SK-N-SH treated with all-trans-retinoic acid at 6 μM for 48 hours (cell line): ENCODE data around the gene NEBL.

ENCODE experiments used
- ATAC-seq: fragments of 200-7000 bp; cut with Tn5 transposase; 3 replicates; pipeline ENCODE4 v1.9.1; 2020; ENCODE audit warnings: mild to moderate bottlenecking, moderate library complexity
- ARNTL ChIP-seq: fragments of 450-650 bp; formaldehyde crosslinking; IDR thresholded peaks from 2 replicates; pipeline ENCODE4 v1.5.0; 2020; ENCODE audit warnings: low read depth, mild to moderate bottlenecking, moderate library complexity, borderline replicate concordance
- CREB5 ChIP-seq: fragments of 250-450 bp; sonication (Bioruptor Pico); IDR thresholded peaks from 2 replicates; pipeline ENCODE4 v1.5.1; 2020; ENCODE audit warnings: low read depth, mild to moderate bottlenecking, moderate library complexity
- CSDC2 ChIP-seq: fragments of 250-450 bp; sonication (Bioruptor Pico); IDR thresholded peaks from 2 replicates; pipeline ENCODE4 v1.5.0; 2020; ENCODE audit warnings: mild to moderate bottlenecking, moderate library complexity
- CSRNP3 ChIP-seq: fragments of 250-450 bp; sonication (Bioruptor Pico); IDR thresholded peaks from 2 replicates; pipeline ENCODE4 v1.5.1; 2021; ENCODE audit warnings: mild to moderate bottlenecking, moderate library complexity
- ESRRG ChIP-seq: fragments of 250-450 bp; sonication (Bioruptor Pico); IDR thresholded peaks from 2 replicates; pipeline ENCODE4 v1.6.1; 2021; ENCODE audit warnings: mild to moderate bottlenecking
- OSR1 ChIP-seq: fragments of 250-450 bp; sonication (Bioruptor Pico); IDR thresholded peaks from 2 replicates; pipeline ENCODE4 v1.8.0; 2022; ENCODE audit warnings: moderate library complexity, mild to moderate bottlenecking, inconsistent platforms
- POU6F1 ChIP-seq: fragments of 250-450 bp; sonication (Bioruptor Pico); IDR thresholded peaks from 2 replicates; pipeline ENCODE4 v1.8.0; 2021; ENCODE audit warnings: low read depth, mild to moderate bottlenecking, moderate library complexity, borderline replicate concordance
- PPARA ChIP-seq: fragments of 250-450 bp; sonication (Bioruptor Pico); IDR thresholded peaks from 2 replicates; pipeline ENCODE4 v1.5.0; 2020; ENCODE audit warnings: mild to moderate bottlenecking, borderline replicate concordance
- RARB ChIP-seq: fragments of 250-450 bp; sonication (Bioruptor Pico); IDR thresholded peaks from 2 replicates; pipeline ENCODE4 v1.8.0; 2021; ENCODE audit warnings: mild to moderate bottlenecking, moderate library complexity
- TCF4 ChIP-seq: fragments of 250-450 bp; sonication (Bioruptor Pico); IDR thresholded peaks from 2 replicates; pipeline ENCODE4 v1.8.0; 2021; ENCODE audit warnings: mild to moderate bottlenecking, moderate library complexity, borderline replicate concordance
- TOX ChIP-seq: fragments of 250-450 bp; sonication (Bioruptor Pico); IDR thresholded peaks from 2 replicates; pipeline ENCODE4 v1.8.0; 2021; ENCODE audit warnings: mild to moderate bottlenecking, moderate library complexity, borderline replicate concordance
- TSHZ2 ChIP-seq: fragments of 250-450 bp; sonication (Bioruptor Pico); IDR thresholded peaks from 2 replicates; pipeline ENCODE4 v1.5.0; 2020; ENCODE audit warnings: mild to moderate bottlenecking, moderate library complexity
- ZC3H10 ChIP-seq: fragments of 250-450 bp; sonication (Bioruptor Pico); IDR thresholded peaks from 2 replicates; pipeline ENCODE4 v1.5.1; 2021; ENCODE audit warnings: mild to moderate bottlenecking, moderate library complexity
- ZFP3 ChIP-seq: fragments of 250-450 bp; sonication (Bioruptor Pico); IDR thresholded peaks from 2 replicates; pipeline ENCODE4 v1.5.0; 2020; ENCODE audit warnings: mild to moderate bottlenecking, moderate library complexity
- ZFP30 ChIP-seq: fragments of 450-650 bp; formaldehyde crosslinking; IDR thresholded peaks from 2 replicates; pipeline ENCODE4 v1.5.0; 2022; ENCODE audit warnings: mild to moderate bottlenecking, moderate library complexity
- ZNF565 ChIP-seq: fragments of 450-650 bp; formaldehyde crosslinking; conservative IDR thresholded peaks from 2 replicates; pipeline ENCODE4 v1.5.0; 2020; ENCODE audit warnings: low read depth, mild to moderate bottlenecking, moderate library complexity
- ZNF70 ChIP-seq: fragments of 450-650 bp; formaldehyde crosslinking; IDR thresholded peaks from 2 replicates; pipeline ENCODE4 v1.5.0; 2020; ENCODE audit warnings: mild to moderate bottlenecking, moderate library complexity
- ZNF8 ChIP-seq: fragments of 450-650 bp; formaldehyde crosslinking; IDR thresholded peaks from 2 replicates; pipeline ENCODE4 v1.5.0; 2020; ENCODE audit warnings: mild to moderate bottlenecking, moderate library complexity
- TF ChIP-seq, protein P1 (sequence below): fragments of 250-450 bp; sonication (Bioruptor Pico); IDR thresholded peaks from 2 replicates; pipeline ENCODE4 v1.8.0; 2020; ENCODE audit warnings: mild to moderate bottlenecking, moderate library complexity, borderline replicate concordance

NEBL gene

DNA sequence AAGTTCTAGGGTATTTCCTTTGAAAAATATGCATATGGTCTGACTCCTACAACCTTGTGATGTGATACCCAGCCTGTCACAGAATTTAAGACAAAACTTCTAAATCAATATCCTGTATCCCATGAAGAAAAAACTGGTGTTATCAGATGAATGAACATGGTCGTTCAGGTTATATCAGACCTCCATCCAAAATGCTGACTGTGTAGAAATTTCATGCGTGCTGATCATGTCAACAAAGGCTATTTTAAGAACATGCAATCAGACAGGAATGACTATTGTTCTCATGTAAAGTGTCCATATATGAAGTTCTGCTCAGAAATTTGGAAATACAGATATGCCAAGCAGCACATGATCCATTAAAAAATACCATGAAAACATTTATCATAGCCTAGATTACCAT lies 62.3 kb downstream of the NEBL start:
- ATAC-seq = no peak
- TF ChIP-seq ZC3H10 (no peak), TCF4 (CRISPR knock-in tag) (no peak), TSHZ2 (CRISPR knock-in tag) (no peak), ZNF8 (CRISPR knock-in tag) (no peak), CSRNP3 (CRISPR knock-in tag) (no peak), TOX (no peak), ZNF70 (CRISPR knock-in tag) (no peak), ZFP3 (CRISPR knock-in tag) (no peak), ZFP30 (no peak), ZNF565 (CRISPR knock-in tag) (no peak), ARNTL (CRISPR knock-in tag) (no peak), OSR1 (CRISPR knock-in tag) (no peak), PPARA (CRISPR knock-in tag) (no peak), POU6F1 (CRISPR knock-in tag) (no peak)
- TF ChIP-seq, protein P1, sequence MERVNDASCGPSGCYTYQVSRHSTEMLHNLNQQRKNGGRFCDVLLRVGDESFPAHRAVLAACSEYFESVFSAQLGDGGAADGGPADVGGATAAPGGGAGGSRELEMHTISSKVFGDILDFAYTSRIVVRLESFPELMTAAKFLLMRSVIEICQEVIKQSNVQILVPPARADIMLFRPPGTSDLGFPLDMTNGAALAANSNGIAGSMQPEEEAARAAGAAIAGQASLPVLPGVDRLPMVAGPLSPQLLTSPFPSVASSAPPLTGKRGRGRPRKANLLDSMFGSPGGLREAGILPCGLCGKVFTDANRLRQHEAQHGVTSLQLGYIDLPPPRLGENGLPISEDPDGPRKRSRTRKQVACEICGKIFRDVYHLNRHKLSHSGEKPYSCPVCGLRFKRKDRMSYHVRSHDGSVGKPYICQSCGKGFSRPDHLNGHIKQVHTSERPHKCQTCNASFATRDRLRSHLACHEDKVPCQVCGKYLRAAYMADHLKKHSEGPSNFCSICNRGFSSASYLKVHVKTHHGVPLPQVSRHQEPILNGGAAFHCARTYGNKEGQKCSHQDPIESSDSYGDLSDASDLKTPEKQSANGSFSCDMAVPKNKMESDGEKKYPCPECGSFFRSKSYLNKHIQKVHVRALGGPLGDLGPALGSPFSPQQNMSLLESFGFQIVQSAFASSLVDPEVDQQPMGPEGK (CRISPR knock-in tag) = no peak

- ATAC-seq = no peak
- TF ChIP-seq RARB (CRISPR knock-in tag) (no peak), OSR1 (CRISPR knock-in tag) (no peak), POU6F1 (CRISPR knock-in tag) (no peak), TSHZ2 (CRISPR knock-in tag) (no peak), ZFP30 (no peak), CSRNP3 (CRISPR knock-in tag) (no peak), TCF4 (CRISPR knock-in tag) (no peak), CSDC2 (CRISPR knock-in tag) (no peak), CREB5 (CRISPR knock-in tag) (no peak), ZNF70 (CRISPR knock-in tag) (no peak), ESRRG (CRISPR knock-in tag) (no peak)
- TF ChIP-seq, protein P1 (CRISPR knock-in tag) = no peak
- TF ChIP-seq, all 23 proteins: peak for 0
Measured at GRCh38 chr10:20822825-20823224, 74.3 kb downstream of the NEBL start.
